GM21619 (cell line): ENCODE data around the gene OR51V1.

Source experiments
- ATAC-seq: cut with Tn5 transposase; IDR thresholded peaks from one replicate; pipeline ENCODE4 v1.9.1; 2021; ENCODE audit not compliant: unreplicated experiment

OR51V1 gene

GRCh38 chr11:5231111-5231510 is 30.6 kb upstream of the OR51V1 start:
- no peak for ATAC-seq

- no peak for ATAC-seq
Observed at GRCh38 chr11:5230266-5230665, 29.8 kb upstream of the OR51V1 start.

GRCh38 chr11:5229796-5230195 is 29.3 kb upstream of the OR51V1 start:
- ATAC-seq: no peak

- ATAC-seq: no peak
Observed at GRCh38 chr11:5229356-5229755, 28.9 kb upstream of the OR51V1 start.

- no peak for ATAC-seq
Observed at GRCh38 chr11:5228124-5228523, 27.6 kb upstream of the OR51V1 start.

- no peak for ATAC-seq
Observed at GRCh38 chr11:5227681-5228080, 27.2 kb upstream of the OR51V1 start.

GRCh38 chr11:5226732-5227310 is 26.3 kb upstream of the OR51V1 start, which contains the start of gene HBB:
Gene HBB (minus strand): TSS chr11:5227071. CDS start chr11:5227021, 50 bp downstream.
- no peak for ATAC-seq

- ATAC-seq: no peak
Observed at GRCh38 chr11:5225480-5225871, 25.0 kb upstream of the OR51V1 start.

- ATAC-seq: no peak
Observed at GRCh38 chr11:5224538-5225479, 24.3 kb upstream of the OR51V1 start.

- ATAC-seq: no peak
Observed at GRCh38 chr11:5223686-5224085, 23.2 kb upstream of the OR51V1 start.

- ATAC-seq: no peak
Observed at GRCh38 chr11:5223146-5223545, 22.7 kb upstream of the OR51V1 start.

- ATAC-seq: no peak
Observed at GRCh38 chr11:5210376-5210885, 9.9 kb upstream of the OR51V1 start.

GRCh38 chr11:5204787-5205186 is 4.3 kb upstream of the OR51V1 start:
- ATAC-seq: peak; percentile 80

GRCh38 chr11:5203366-5203765 is 2.9 kb upstream of the OR51V1 start:
- ATAC-seq: no peak

- no peak for ATAC-seq
Observed at GRCh38 chr11:5198285-5198684, 2.2 kb downstream of the OR51V1 start.

- no peak for ATAC-seq
Observed at GRCh38 chr11:5197536-5197935, 2.9 kb downstream of the OR51V1 start.

GRCh38 chr11:5196731-5197130 is 3.8 kb downstream of the OR51V1 start:
- ATAC-seq: no peak

- ATAC-seq: no peak
Observed at GRCh38 chr11:5196067-5196466, 4.4 kb downstream of the OR51V1 start.

GRCh38 chr11:5192738-5193137 is 7.7 kb downstream of the OR51V1 start:
- no peak for ATAC-seq

GRCh38 chr11:5188201-5188600 is 12.3 kb downstream of the OR51V1 start:
- ATAC-seq: no peak

- no peak for ATAC-seq
Observed at GRCh38 chr11:5178046-5178837, 22.2 kb downstream of the OR51V1 start.
